CD14-positive monocyte (primary cell): ENCODE measurements around the gene LAMB3. TPM values are rescaled to one million over a fixed set of nuclear protein-coding genes. Genes with fewer than 3 reads are reported as not detected.

Source experiments
- DNase-seq, 3 donors: peaks; one replicate each; pipeline ENCODE4 v3.0.0-alpha.2; 2011 to 2022
- H2AFZ ChIP-seq: 2 replicates; pipeline ENCODE4 v1.6.0; 2012; ENCODE audit warnings: mild to moderate bottlenecking, low read depth, low read length, inconsistent platforms; ENCODE audit not compliant: insufficient read depth, poor library complexity, severe bottlenecking
- H3K27ac ChIP-seq, 2 donors: 1 replicate in 1 of 2; 2 replicates in 1 of 2; pipeline ENCODE4 v1.5.1; 2012 to 2013; ENCODE audit warnings: low read length in 2 of 2, control low read depth in 1 of 2, inconsistent platforms in 1 of 2, low read depth in 1 of 2, mild to moderate bottlenecking in 1 of 2
- H3K27me3 ChIP-seq, 2 donors: one replicate each; pipeline versions ENCODE4 v1.6.0 to v1.6.1; 2011 to 2013; ENCODE audit warnings: low read length in 2 of 2; ENCODE audit not compliant: control insufficient read depth in 2 of 2, insufficient read depth in 2 of 2
- H3K36me3 ChIP-seq, 2 donors: replicated peaks in 1 of 2; 1 replicate in 1 of 2; 2 replicates in 1 of 2; pipeline versions ENCODE4 v1.5.1 to v1.6.1; 2012 to 2013; ENCODE audit warnings: low read length in 2 of 2, control low read depth in 1 of 2, inconsistent platforms in 1 of 2, mild to moderate bottlenecking in 1 of 2; ENCODE audit not compliant: insufficient read depth in 2 of 2, control insufficient read depth in 1 of 2
- H3K4me1 ChIP-seq, 2 donors: 1 replicate in 1 of 2; 2 replicates in 1 of 2; pipeline versions ENCODE4 v1.5.1 to v1.6.1; 2012 to 2013; ENCODE audit warnings: low read length in 2 of 2, control low read depth in 1 of 2, inconsistent platforms in 1 of 2, mild to moderate bottlenecking in 1 of 2, moderate library complexity in 1 of 2; ENCODE audit not compliant: insufficient read depth in 2 of 2, control insufficient read depth in 1 of 2
- H3K4me2 ChIP-seq: replicated peaks from 2 replicates; pipeline ENCODE3; 2012; ENCODE audit warnings: low read length, moderate library complexity, mild to moderate bottlenecking; ENCODE audit not compliant: poor library complexity, severe bottlenecking; ENCODE audit errors: extremely low read depth
- H3K4me3 ChIP-seq, 3 experiments: fragments of 200-600 bp in 1 of 3; sonication (generic) in 1 of 3; replicated peaks in 1 of 3; 1 replicate in 2 of 3; 2 replicates in 1 of 3; pipeline ENCODE4 v1.5.1; 2011 to 2013; ENCODE audit warnings: low read length in 3 of 3, mild to moderate bottlenecking in 3 of 3, control low read depth in 2 of 3, low read depth in 2 of 3, inconsistent platforms in 1 of 3, moderate library complexity in 1 of 3
- H3K79me2 ChIP-seq: 2 replicates; pipeline ENCODE4 v1.6.0; 2012; ENCODE audit warnings: mild to moderate bottlenecking, control low read depth, inconsistent platforms, low read length, moderate library complexity; ENCODE audit not compliant: insufficient read depth
- H3K9ac ChIP-seq: 2 replicates; pipeline ENCODE4 v1.6.0; 2017; ENCODE audit warnings: low read length, mild to moderate bottlenecking; ENCODE audit not compliant: insufficient read depth, poor library complexity, severe bottlenecking
- H3K9me3 ChIP-seq, 2 donors: replicated peaks in 1 of 2; 1 replicate in 1 of 2; 2 replicates in 1 of 2; pipeline versions ENCODE4 v1.5.1 to v1.6.1; 2012 to 2013; ENCODE audit warnings: low read length in 2 of 2, control low read depth in 1 of 2; ENCODE audit not compliant: control insufficient read depth in 1 of 2, insufficient read depth in 1 of 2
- H4K20me1 ChIP-seq: 2 replicates; pipeline ENCODE4 v1.6.0; 2012; ENCODE audit warnings: mild to moderate bottlenecking, low read length, control low read depth, moderate library complexity; ENCODE audit not compliant: insufficient read depth
- H3K27ac Mint-ChIP-seq, 7 donors: one replicate each; pipeline ENCODE4 v1.8.0; 2020; ENCODE audit warnings: mild to moderate bottlenecking in 7 of 7, mixed read lengths in 7 of 7, moderate library complexity in 6 of 7, inconsistent platforms in 2 of 7
- H3K27me3 Mint-ChIP-seq, 3 donors: one replicate each; pipeline ENCODE4 v1.8.0; 2021 to 2022; ENCODE audit warnings: low read depth in 3 of 3, mild to moderate bottlenecking in 3 of 3, mixed read lengths in 3 of 3, moderate library complexity in 3 of 3, inconsistent platforms in 1 of 3
- H3K36me3 Mint-ChIP-seq, 2 donors: one replicate each; pipeline ENCODE4 v1.8.0; 2020; ENCODE audit warnings: mixed read lengths in 2 of 2, inconsistent platforms in 1 of 2, mild to moderate bottlenecking in 1 of 2
- H3K4me1 Mint-ChIP-seq: one replicate; pipeline ENCODE4 v1.8.0; 2020; ENCODE audit warnings: mild to moderate bottlenecking, mixed read lengths
- H3K4me3 Mint-ChIP-seq, 2 donors: one replicate each; pipeline ENCODE4 v1.8.0; 2020; ENCODE audit warnings: mild to moderate bottlenecking in 2 of 2, mixed read lengths in 2 of 2, moderate library complexity in 1 of 2
- H3K9me3 Mint-ChIP-seq, 7 donors: one replicate each; pipeline ENCODE4 v1.8.0; 2020 to 2022; ENCODE audit warnings: mixed read lengths in 7 of 7, mild to moderate bottlenecking in 6 of 7, moderate library complexity in 6 of 7, inconsistent platforms in 2 of 7
- CTCF ChIP-seq: fragments of 200-600 bp; IDR thresholded peaks from one replicate; pipeline ENCODE4 v1.8.0; 2022; ENCODE audit warnings: antibody characterized with exemption, mild to moderate bottlenecking
- WGBS: methylation state at CpG from one replicate; pipeline ENCODE4 v1.1.5; 2013; ENCODE audit warnings: missing lambda C conversion rate; ENCODE audit not compliant: insufficient coverage; 5-methylcytosine and 5-hydroxymethylcytosine counted together
- intact Hi-C, 2 donors: fragments of 100-400 bp; cut with micrococcal nuclease; formaldehyde crosslinking; loops; one replicate each; pipeline versions ENCODE4 v1.15.0 to v1.15.1; 2023
- polyA plus RNA-seq, 3 donors: library from polyadenylated mRNA; depleted of rRNA in 1 of 3; unstranded in 2 of 3; stranded (reverse) in 1 of 3; fragments of 300-500 nt in 2 of 3; fragments of >200 nt in 1 of 3; fragmentation: Illumina TruSeq in 2 of 3; gene quantifications; 1 replicate in 2 of 3; 2 replicates in 1 of 3; pipeline ENCODE4 v1.2.3, GENCODE V29; 2012 to 2021

Gene LAMB3
- polyA plus RNA-seq, 3 donors, result 0.29 to 0.67 (median 0.30) TPM

GRCh38 chr1:209589863-209590262 lies 62.4 kb downstream of the LAMB3 start:
- 90% methylated on average over 4 of the region's 6 CpGs for WGBS
- Mint-ChIP-seq H3K4me3 (no peak overlapping the region), H3K27ac (no peak overlapping the region), H3K27me3 (peaks cover 14 to 29% (median 18%) of the 10 kb centered on the region in 3 donors), H3K36me3 (no peaks in the 10 kb centered on the region), H3K4me1 (peaks cover 5% of the 10 kb centered on the region), H3K9me3 (peaks cover 0 to 2% (median 0%) of the 10 kb centered on the region in 7 donors)
- H3K4me2 ChIP-seq, result no peak overlapping the region
- DNase-seq, result no peak
- no peaks in the 10 kb centered on the region for H4K20me1 ChIP-seq
- no peaks in the 10 kb centered on the region for H3K9me3 ChIP-seq
- no peak overlapping the region for H3K9ac ChIP-seq
- no peak overlapping the region for H2AFZ ChIP-seq
- H3K79me2 ChIP-seq, result no peaks in the 10 kb centered on the region
- H3K27me3 ChIP-seq, result peaks cover 22 to 29% of the 10 kb centered on the region in 2 donors
- intact Hi-C loops, result no loop called here
- H3K4me3 ChIP-seq, result no peak overlapping the region
- TF ChIP-seq CTCF, result no peak
- no peaks in the 10 kb centered on the region for H3K36me3 ChIP-seq
- H3K27ac ChIP-seq, result no peak overlapping the region
- H3K4me1 ChIP-seq, result no peaks in the 10 kb centered on the region

GRCh38 chr1:209589440-209589839 lies 62.8 kb downstream of the LAMB3 start:
- Histone ChIP-seq H3K27ac (no peak overlapping the region), H3K9me3 (no peaks in the 10 kb centered on the region), H3K27me3 (peaks cover 25 to 34% of the 10 kb centered on the region in 2 donors), H2AFZ (no peak overlapping the region), H3K36me3 (no peaks in the 10 kb centered on the region), H3K4me1 (no peaks in the 10 kb centered on the region), H3K4me3 (no peak overlapping the region), H3K9ac (no peak overlapping the region), H3K4me2 (no peak overlapping the region), H4K20me1 (no peaks in the 10 kb centered on the region), H3K79me2 (no peaks in the 10 kb centered on the region)
- no CpG with 5 or more reads among the region's 2 CpGs for WGBS
- Mint-ChIP-seq H3K4me3 (no peak overlapping the region), H3K36me3 (no peaks in the 10 kb centered on the region), H3K27ac (no peak overlapping the region), H3K4me1 (peaks cover 5% of the 10 kb centered on the region), H3K9me3 (peaks cover 0 to 2% (median 0%) of the 10 kb centered on the region in 7 donors), H3K27me3 (peaks cover 12 to 28% (median 16%) of the 10 kb centered on the region in 3 donors)
- no peak for DNase-seq
- no peak for TF ChIP-seq CTCF
- intact Hi-C loops, result no loop called here
